ENCODE measurements around the gene GRK3.

The GRK3 gene

GRCh38 chr22:25670070-25670461, 105.6 kb downstream of the GRK3 start:
- DNase-seq = no peak

GRCh38 chr22:25672289-25673084, 108.0 kb downstream of the GRK3 start:
- no peak for DNase-seq

GRCh38 chr22:25673713-25674112, 109.2 kb downstream of the GRK3 start:
- no peak for DNase-seq

- DNase-seq = no peak
These were observed 113.2 kb downstream of the GRK3 start for GRCh38 chr22:25677631-25678030.

- DNase-seq = no peak
These were observed 115.6 kb downstream of the GRK3 start for GRCh38 chr22:25680051-25680450.

- no peak for DNase-seq
These were observed 116.5 kb downstream of the GRK3 start for GRCh38 chr22:25680956-25681355.

- no peak for DNase-seq
These were observed 117.6 kb downstream of the GRK3 start for GRCh38 chr22:25682109-25682508.

- DNase-seq = no peak
These were observed 124.2 kb downstream of the GRK3 start for GRCh38 chr22:25688627-25689026.

- no peak for DNase-seq
These were observed 125.2 kb downstream of the GRK3 start for GRCh38 chr22:25689631-25690030.

GRCh38 chr22:25690798-25691197, 126.3 kb downstream of the GRK3 start:
- DNase-seq = no peak

- no peak for DNase-seq
These were observed 128.2 kb downstream of the GRK3 start for GRCh38 chr22:25692397-25693267.

GRCh38 chr22:25693268-25693565, 128.7 kb downstream of the GRK3 start:
- DNase-seq = no peak

GRCh38 chr22:25694196-25694907, 129.9 kb downstream of the GRK3 start:
- no peak for DNase-seq

GRCh38 chr22:25695146-25695545, 130.7 kb downstream of the GRK3 start:
- DNase-seq = no peak

GRCh38 chr22:25696763-25697162, 132.3 kb downstream of the GRK3 start:
- DNase-seq = no peak

GRCh38 chr22:25697181-25697664, 132.7 kb downstream of the GRK3 start:
- no peak for DNase-seq

GRCh38 chr22:25697978-25698377, 133.5 kb downstream of the GRK3 start:
- no peak for DNase-seq

GRCh38 chr22:25698461-25698860, 134.0 kb downstream of the GRK3 start:
- DNase-seq = no peak

GRCh38 chr22:25698978-25699377, 134.5 kb downstream of the GRK3 start:
- no peak for DNase-seq

- no peak for DNase-seq
These were observed 136.7 kb downstream of the GRK3 start for GRCh38 chr22:25701056-25701780.

GRCh38 chr22:25702040-25702439, 137.6 kb downstream of the GRK3 start:
- DNase-seq = no peak

- DNase-seq = no peak
These were observed 138.2 kb downstream of the GRK3 start for GRCh38 chr22:25702571-25703167.

All from CD4-positive, alpha-beta T cell treated with Interleukin-21 for 1 hour (primary cell).